ENCODE measurements around the gene FANCC.

Gene FANCC

DNA sequence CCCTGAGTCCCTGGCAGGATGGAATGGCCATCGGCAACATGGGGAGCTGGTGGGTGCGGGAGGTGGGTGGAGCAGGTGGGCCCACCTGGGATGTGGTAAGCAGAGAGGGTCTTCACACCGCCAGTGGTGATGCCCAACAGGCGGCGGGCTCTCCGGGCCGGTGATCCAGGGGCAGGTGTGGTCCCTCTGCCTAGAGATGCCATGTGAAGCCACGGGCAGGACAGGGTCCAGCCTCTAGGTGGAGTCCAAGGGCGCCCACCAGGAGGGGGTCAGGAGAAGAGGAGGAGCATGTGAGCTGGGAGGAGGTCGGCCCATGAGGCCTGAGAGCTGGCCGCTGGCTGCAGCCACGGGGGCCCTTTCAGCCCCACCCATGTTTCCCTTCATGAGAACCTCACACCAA lies 221.1 kb downstream of the FANCC start:
- FAIRE-seq = no peak

DNA sequence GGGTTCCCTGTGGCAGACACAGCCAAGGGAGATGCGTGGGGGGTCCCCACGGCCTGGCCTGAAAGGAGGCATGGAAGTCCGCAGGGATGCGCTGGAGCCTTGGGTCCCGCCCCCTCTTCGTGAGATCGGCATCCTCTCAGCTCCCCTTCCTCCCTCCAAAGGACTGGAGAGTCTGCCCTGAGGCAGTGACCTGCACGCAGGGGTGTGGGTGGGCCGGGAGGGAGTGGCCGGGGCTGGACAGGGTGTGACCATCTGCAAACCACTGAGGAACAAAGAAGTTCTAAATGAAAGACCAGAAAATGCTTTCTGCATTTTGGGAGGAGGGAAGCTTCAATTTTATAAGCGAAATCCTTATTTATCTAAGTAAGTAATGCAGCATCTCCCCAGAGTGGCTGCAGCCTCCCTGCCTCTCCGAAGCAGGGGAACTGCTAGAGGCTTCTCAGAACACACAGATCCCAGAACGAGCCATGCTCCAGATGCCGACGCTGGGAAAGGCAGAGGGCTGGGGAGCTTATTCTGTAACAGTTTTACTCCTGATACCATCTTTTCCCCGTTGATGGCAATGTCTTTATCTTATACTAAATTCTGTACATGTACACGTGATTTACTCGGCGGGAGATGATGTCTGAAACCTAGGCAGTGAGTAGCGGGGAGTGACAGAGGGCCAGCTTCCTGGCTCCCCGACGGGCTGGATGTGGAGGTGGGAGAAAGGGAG lies 221.7 kb downstream of the FANCC start:
- no peak for FAIRE-seq

DNA sequence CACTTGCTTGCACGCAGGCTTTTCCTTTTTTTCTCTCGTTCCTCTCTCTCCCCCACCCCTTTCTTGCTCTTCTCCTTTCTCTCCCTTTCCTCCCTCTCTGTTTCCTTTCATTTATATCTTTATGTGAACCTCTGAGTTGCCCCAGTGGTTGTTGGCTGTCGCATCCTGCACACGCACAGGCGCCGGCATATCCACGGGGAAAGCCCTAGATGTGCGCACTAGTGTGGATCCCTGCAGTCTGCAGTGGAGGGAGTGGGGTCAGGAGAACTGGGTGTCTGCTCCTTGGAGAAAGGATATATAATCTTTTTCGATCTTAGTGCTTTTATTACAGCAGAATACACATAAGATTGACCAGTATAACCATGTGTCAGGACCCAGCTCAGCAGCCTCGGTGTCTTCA lies 223.5 kb downstream of the FANCC start:
- no peak for FAIRE-seq

DNA sequence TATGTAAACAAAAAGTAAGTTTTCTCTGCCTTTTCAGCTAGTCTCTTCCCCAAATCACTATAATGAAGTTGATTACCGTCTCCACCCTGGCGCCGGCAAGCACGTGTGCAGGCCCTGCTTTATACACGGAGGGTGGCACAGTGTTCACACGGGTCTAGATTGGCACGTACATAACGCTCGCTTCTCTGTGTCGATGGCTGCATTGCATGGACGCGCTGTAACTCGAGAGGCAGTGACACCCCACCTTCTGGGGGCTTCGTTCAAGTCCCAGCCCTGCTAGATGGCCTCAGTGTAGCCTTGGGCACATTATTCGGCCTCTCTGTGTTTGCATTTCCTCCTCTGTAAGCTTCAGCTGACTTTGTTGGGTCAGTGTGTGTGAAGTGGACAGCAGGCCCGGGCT lies 223.9 kb downstream of the FANCC start:
- FAIRE-seq = no peak

DNA sequence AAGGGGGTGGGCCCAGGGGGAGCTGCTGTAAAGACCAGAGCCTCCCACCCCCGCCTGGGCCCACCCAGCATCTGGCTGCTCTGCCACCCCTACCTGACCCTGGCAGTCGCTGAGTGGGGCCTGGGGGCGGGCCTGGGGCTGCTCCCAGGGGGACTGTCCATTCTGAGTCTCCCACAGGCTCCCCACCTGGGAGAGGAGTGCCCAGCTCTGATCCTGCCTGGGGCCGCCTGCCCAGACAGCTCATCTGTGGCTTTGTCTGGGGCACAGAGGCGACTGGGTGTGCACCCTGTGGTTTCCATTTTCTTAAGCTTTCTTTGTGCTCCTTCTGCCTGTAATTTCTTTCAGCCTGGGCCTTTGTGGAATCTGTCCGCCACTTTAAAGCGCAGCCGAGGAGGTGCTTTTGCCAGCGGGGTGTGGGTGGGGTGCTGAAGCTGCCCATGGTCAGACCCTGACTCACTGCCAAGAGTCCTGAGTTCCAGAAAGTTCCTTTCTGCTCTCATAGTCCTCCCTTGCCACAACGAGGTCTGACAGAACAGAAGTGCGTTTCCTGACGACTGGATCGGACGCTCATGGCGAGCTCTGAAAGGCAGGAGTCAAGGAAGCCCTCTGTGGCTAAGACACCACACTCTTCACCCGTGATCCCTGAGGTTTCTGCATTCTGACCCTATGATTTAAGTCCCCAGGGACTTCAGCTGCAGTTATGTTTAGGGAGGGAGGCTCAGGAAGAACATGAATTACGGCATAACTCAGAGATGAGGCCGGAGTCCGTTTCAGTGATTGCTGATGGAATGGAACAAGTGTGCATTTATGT lies 225.0 kb downstream of the FANCC start:
- FAIRE-seq = no peak

DNA sequence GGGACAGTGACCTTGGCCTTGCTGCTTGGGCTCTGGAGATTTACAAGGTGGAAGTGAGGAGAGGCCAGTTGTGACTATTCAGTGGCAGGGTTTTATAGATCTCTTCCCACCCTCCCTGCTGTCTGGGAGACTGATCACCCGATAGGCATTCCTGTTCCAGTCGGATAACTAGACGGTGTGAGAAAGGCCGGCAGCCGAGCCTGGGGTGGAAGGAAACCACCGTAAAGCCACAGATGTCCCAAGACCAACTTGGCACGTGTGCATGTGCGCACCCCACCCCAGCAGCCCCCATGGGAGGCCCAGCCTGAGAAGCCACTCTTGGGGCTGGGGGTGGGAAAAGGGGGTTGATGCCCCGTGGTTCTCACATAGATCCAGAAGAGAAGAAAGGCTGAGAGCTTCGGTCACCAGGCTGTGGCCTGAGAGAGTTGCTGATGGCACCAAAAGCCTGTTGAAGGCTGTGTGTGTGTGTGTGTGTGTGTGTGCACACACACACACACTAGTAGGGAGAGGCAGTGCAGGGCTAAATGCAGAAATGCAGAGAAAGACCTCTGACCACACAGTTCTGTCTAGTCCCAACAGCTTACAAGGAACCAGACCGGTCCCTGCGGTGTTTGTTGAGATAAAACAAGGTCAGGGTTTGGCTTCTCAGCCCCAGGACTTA lies 225.8 kb downstream of the FANCC start:
- FAIRE-seq = no peak

DNA sequence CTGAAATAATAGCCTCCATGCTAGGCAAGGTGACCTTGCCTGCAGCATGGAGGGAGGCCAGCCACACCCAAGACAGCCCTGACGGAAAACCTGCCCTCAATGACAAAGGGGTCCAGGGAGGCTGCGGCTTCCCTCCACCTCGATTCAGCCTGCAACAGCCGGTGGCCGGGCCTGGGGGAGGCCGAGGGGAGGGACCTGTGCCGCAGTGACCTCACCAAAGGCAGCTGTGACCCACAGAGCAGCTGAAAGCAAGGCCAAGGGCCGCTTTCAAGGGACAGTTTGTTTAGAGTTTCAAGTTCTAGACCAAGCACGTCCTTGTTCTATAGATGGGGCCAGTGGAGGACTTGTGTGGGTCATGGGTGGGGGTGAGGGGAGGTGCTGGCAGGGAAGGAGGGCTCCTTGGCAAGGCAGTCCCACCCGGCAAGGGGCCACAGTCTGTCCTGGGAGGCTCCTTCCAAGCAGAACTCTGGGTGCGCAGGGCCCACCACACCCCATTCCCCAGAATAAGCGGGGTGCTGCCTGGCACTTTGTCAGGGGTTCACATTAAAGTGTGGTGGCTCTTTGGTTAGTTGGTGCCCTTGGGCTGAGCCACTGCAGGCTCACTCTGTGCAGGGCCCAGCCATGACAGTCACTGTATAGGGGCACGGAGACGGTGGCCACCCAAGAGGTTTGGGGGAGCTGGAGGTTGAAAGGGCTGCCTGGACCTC lies 226.5 kb downstream of the FANCC start:
- FAIRE-seq = no peak

DNA sequence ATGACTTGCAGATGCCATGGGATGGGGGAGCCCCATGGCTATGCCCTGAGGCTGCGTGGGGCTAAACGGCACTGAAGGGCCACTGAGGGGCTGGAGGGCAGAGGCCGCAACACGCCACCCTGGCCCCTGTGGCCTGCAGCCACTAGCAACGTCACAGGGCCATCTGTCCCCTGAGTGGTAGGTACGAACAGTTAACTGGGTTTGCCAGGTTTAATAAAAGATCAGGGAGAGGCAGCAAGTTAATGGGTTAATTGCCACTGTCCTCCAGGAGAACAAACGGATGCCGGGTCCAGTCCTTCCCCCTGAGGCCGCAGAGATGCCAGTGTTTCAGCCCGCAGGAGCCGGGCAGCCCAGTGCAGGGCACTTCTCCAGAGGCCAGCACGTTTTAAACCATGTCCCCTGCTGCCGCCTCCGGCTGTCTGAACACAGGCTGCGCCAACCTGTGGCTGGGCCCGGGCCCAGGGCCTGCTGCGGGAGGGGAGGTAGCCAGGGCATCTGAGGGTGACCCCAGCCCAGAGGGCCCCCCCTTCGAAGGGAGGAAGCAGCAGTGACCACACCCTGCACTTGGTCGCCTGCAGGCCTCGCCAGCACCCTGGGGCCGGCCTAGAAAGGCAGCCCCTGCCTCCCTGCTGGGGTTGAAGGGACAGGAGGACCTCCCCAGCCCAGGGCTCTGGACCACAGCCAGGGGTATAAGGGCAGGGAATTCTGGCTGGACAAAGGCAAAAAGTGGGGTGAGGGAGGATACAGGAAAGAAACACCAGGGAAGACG lies 227.3 kb downstream of the FANCC start:
- FAIRE-seq = no peak

DNA sequence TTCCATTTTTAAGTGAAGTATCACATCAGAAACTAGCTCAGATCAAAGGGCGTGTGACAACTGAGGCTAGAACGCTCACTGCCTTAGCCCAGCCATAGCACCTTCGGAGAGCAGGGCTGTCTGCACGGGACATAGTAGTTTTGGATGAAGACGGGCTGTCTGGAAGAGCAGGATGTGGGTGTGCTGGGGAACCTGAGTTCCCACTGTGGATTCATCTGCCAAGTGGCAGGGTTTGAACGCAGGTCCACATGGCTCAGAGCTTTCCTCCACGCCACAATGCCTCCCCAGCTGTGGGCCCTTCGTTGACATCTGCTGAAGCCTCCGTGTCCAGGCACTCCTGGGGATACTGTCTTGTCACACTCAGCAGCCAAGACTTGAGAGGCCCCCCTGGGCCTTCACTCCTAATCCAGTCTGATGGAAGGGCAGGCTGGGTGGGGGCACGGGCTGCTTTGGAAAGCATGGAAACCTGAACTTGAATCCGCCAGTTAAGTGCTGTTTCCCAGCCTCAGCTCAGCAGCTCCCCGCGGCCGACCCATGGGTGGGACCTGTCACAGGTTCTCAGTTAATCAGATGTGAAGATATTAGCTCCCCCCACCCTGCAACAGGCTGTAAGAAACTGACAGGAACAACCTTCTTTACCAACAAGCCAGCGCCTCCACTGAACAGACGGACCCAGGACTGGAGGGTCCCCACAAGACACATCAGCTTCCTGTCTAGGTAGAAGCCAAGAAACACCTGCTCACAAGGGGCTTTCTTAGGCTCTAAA lies 228.1 kb downstream of the FANCC start:
- FAIRE-seq = no peak

DNA sequence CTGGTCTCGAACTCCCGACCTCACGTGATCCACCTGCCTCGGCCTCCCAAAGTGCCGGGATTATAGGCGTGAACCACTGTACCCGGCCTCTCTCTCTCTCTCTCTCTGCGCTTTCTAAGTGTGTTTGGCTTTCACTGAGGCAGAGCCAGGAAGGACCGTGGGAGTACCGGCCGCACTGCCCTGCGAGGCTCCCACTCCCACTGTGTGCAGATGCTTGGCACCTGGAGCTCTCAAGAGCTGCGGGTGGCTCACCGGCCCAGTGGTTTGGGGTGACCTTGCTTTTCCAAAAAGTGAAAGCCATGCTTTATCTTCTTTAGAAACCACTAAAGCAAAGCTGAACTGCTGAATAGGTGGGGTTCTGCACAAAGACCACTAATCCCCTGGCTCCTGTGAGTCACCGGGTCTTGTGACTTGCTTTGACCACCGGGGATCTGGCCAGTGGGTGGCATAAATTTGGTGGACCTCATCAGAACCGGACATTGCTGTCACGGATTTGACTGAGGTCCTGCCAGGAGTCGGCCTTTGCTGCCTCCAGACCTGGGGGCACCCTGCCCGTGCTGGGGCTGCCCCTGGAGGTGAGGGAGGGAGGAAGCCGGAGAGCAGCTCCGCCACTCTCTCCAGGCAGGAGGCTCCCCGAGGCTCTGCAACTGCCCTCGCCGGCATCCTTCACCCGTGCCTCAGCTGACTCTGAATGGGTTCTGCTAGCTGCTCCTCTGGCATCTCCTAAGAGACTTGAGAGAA lies 228.9 kb downstream of the FANCC start:
- FAIRE-seq = no peak

DNA sequence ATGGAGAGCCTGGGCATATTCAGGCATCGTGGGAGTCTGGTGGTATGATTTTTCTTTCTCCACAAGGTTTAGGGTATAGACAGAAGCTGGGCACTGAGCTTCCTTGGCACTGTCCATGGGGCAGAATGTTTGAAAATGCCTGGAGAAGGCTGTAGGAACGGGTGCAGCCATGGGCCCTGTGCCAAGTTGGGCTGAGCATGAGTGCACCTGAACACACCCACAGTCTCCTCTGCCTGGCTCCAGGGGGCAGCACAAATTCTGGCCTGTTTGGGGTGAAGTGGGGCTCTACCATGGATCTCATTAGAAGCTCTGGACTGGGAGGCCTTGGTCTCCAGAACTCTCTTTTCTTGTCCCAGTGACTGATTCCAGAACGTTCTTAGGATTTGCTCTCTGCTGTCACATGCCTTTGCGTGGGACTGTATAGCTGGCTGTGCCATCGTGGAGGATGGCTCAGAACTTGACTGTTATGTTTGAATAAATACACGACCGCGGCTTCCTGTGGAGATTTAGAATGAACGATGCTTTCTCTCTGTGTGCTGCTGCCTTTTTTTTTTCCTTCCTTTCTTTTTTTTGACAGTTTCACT lies 229.8 kb downstream of the FANCC start:
- FAIRE-seq = no peak

DNA sequence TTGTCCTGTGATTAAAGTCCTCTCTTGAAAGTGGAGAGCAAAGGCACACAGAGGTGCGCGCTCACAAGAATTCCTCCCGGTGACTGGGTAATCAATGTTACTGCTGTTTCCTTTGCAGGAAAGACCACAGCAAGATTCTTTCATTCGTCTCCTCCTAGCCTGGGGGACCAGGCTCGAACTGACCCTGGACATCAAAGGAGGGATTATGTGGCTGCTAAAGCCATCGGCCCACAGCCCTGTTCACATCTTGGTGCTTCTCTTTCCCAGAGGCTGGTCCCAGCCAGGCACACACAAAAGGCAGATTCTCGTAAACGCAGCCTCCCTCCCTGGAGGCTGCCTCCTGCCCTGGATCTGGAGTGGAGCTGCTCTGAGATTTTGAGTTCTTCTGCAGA lies 230.9 kb downstream of the FANCC start:
- FAIRE-seq = no peak

DNA sequence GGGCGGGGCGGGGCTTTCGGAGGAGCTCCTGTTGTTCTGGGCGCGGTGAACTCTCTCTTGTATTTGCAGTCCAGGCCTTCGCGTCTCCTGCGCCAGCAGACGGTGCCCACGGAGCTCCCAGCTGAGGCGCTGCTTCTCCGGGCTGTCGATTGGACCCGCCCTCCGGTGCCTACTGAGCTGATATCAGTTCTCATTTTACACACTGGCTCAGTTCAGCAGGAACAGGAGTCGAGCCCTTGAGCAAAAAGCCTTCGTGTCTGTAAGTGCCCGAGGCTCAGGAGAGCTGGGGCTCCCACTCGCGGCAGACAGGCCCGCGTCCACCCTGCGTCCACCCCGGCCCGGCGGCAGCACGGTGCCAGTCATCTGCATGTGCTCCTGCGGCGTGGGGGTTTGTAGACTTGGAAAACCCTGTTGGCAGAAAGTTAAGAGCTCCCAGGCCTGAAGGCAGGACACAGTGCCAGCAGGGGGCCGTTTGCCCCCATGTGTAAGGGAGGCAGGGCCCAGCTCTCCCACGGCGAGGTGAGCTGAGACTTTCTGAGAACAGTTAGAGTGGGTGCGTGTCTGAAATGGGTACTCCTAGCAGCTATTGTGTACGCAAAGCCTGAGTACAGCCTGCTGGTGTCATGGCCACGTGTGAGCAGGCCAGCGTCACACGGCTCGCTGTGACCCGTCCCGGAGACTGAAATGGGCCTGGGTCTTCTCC lies 231.5 kb downstream of the FANCC start:
- FAIRE-seq = no peak

DNA sequence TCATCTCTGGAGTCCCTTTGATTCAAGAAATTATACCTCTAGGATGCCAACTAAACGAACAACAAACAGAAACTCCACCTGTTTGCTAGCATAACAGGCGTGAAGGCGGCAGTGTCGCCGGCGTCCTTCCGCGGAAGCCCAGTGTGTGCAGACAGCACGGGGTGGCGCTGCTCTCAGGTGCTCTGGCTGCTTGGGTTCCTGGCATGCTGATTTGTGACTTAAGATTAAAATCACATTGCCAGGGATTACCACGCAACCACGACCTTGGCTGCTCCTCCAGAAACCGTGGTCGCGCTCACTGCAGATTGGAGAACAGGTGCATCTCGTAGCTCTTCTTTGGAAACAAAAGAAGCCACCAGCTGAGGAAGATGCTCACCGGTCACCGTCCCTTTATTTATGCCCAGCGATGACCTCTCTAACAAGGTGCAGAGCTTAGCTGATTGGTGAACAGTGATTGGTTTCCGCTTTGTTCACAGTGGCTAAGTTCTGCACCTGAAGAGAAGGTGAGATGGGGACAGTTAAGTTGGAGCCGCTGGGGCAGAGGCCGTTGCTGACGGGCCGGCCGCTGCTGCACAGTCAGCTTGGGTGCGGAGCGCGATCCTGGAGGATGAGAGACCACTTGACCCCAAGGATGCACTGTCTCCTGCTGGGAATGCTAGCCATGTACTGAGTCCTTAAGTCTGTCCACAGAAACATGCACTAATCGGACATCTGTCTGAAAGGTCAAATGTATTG lies 232.3 kb downstream of the FANCC start:
- FAIRE-seq = no peak

DNA sequence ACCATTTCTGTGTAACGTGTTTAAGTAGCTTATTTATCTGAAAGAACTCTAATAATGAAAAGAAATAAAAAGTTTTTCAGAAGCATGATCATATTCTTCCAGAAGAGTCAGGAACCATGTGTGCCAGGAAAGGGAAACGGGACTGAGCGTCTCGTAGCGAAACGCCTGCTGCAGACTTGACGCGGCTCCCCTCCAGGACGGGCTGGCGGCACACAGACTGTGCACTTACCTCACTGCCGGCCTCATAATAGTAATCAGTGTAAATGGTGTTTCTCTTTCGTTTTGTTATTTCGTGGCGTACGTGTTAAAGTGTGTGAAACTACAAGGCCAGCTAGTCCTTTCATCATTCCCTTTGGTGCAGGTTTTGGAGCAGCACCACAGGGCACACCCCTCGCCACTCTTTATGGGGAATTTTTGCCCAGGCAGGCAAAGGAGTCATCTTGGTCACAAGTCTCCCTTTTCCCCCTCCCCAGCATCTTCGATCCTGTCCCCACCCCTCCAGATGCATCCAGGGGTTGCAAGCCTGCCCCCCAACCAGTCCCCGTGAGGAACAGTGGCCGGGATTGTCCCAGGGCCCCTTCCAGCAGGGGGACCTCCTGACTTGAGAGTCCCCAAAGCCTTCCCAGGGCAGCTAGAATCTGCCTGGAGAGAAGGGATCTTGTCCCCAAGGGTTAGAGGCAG lies 233.1 kb downstream of the FANCC start:
- no peak for FAIRE-seq

DNA sequence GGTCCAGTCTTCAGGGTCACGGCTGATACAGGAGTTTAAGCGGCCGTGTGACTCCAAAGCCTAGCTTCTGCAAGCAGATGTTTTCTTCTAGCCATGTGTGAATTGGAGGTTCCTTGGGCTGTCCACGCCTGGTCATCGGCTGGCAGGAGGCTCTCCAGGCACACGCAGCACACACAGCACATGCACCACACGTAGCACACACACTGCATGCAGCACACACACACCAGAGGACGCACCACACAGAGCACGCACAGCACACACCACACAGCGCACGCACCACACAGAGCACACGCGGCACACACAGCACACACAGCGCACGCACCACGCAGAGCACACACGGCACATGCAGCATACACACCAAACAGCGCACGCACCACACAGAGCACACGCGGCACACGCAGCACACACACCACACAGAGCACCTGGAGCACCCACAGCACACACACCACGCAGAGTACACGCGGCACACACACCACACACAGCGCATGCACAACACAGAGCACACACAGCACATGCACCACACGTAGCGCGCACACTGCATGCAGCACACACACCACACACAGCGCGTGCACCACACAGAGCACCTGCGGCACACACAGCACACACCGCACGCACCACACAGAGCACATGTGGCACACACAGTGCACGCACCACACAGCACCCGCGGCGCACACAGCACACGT lies 234.3 kb downstream of the FANCC start:
- no peak for FAIRE-seq

DNA sequence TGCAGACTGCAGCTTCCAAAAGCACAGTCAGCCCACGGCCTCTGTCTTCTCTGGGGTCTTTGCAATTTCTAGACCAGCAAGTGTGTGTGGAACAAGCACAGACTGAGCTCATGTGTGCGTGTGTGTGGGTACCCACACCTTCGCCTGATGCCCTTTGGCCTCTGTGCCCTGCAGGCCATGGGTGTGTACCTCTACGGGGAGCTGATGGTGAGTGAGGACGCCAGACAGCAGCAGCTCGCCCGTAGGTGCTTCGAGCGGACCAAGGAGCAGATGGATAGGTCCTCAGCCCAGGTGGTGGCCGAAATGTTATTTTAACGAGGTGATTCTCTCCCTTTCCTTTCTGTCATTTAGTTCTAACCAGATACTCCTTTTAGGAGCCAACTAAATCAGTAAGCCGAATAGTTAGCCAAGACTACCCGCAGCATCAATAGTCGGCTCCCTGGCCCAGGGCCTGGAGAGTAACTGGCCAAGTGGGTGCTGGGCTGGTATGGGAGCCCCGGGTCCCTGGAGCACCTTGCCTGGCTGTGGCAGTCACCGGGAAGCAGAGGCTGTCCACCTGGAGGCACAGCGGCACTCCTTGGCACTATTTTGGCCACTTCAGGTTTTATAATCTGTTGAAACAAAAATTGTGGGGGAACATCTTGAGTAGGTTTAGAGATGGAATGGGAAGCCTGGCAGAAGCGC lies 235.0 kb downstream of the FANCC start:
- no peak for FAIRE-seq

Data from A204.1 (cell line).